HG03095 (cell line): Measurements from ENCODE around the gene TRAF7.
"Not testable (repeated sequence)": the region's sequence is repeated elsewhere in the genome, so short reads cannot be mapped to it uniquely, and the experiment has no call there.

Experiments
- ATAC-seq: cut with Tn5 transposase; IDR thresholded peaks from one replicate; pipeline ENCODE4 v1.9.1; 2021; ENCODE audit warnings: moderate library complexity; ENCODE audit not compliant: unreplicated experiment

TRAF7 gene

DNA sequence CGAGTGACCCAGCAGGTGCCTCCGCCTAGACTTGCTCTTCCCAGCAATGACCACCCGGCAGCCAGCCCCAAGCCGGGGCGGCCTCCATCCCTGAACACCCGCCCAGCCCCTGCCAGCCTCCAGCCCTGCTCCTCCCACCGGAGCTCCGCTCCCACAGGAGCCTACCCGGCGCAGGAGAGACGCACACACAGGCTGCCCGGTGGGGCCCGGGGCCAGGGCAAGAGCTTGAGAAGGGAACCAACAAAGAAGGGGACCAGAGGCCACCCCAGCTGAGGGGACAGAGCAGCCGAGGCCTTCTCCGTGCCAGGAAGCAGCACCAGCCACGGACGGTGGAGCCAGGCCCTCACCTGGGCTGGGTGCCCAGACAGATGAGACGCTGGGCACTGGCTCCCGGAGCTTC is 33.7 kb upstream of the TRAF7 start:
- no peak for ATAC-seq

- no peak for ATAC-seq
Observed at GRCh38 chr16:2122429-2122828, 33.2 kb upstream of the TRAF7 start.

DNA sequence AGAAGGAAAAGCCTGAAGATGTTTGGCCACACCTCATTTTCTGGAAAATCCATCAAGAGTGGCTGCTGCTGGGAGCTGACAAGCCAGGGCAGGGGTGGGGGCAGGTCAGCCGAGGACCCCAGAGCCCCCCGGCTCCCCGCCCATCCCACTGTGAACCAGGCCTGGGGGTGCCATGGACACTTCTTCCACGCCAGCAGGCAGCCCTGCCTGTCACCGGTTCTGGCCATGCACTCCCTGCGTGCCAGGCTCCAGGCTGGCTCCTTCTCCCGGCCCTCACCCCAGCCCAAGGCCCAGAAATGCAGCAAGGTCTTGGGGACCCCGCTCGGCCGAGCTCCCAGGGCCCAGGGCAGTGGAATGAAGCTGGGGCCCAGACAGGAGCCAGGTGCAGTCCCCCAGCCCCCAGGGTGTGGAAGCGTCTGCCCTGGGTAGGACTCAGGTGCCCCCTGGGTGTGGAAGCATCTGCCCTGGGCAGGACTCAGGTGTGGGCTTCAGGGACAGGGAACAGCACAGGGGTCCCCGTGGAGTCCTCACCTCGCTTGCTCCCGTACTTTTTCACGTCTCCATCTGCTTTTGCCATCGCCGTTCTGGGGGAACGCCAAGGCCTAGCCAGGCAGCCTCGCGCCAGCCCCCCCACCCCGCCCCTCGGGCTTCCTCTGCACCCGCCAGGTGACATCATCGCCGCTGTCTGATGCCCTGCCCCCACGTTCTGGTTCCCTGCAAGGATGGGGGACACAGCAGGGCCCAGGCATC is 32.5 kb upstream of the TRAF7 start:
- ATAC-seq = not testable (repeated sequence)

DNA sequence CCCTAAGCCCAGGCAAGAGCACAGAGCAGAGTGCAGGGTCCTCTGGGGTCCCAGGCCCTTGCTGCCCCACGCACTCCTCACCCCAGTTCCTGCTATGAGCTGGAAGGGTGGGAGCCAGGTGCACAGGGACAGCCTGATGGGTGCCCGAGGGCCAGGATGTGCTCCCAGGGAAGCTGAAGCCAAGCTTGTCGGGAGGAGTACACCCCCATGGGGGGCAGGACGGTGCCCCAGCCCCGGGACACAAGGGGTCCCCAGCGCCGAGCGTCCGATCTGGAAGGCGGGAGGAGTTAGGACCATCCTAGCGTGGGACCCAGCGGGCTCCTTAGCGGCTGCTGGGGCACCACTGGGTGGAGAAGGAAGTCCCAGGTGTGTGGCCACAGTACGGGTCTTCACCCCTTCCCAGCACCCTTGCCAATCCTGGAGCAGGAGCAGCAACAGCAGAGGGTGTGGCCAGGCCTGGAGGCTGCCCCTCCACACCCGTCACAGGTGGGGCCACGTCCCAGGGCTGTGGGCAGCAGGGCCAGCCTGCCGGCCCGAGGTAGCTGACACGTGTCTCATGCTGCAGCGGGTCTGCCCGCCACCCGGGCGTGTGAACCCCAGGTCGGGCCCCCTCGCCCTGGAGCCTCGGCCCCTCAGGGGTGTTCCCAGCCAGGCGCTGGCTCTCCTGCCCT is 31.7 kb upstream of the TRAF7 start:
- ATAC-seq = not testable (repeated sequence)

DNA sequence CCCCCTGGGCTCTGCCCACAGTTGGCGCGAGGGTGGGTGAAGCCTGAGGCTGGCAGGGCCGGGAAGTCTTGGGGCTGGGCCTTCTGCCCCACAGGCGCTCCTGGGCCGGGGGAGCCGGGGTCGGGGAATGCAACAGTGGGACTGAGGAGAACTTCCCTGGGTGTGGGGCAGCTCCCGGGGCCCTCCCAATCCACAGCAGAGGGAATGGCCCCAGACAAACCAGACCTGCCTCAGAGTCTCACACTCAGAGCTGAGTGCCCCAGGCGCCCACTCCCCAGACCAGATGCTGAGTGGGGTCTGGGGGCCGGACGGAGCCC is 31.2 kb upstream of the TRAF7 start:
- ATAC-seq = not testable (repeated sequence)

DNA sequence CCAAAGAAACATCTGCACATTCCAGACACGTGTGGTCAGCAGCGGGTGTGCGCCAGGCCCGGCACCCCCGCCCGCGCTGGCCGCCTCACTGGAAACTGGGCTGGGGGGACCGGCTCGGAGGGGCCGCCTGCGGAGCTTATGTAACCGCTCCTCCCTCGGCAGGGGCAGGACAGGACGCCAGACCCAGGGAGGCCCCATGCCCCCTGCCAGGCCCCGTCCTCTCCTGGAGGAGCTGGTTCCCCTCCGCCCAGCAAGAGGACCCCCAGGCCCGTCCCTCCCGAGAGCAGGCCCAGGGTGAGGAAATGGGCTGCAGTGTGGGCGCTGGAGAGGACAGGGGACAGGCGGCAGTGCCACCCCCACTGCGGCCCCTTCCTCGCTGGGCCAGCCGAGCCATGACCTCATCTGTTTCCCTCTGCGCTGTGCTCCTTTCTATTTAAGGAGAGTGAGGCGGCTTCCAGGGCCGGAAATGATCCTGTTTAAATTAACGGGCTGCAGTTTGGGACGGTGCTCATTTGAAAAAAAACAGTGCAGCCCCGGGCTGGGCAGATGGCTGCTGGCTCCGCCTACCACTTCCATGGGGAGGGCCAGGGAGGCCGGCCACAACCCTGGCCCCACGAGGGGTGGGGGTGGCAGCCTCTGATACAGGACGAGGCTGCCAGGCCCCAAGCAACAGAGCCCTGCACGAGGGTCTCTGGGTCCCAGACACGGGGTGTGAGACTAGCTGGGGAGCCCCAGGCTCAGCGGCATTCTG is 30.7 kb upstream of the TRAF7 start:
- not testable (repeated sequence) for ATAC-seq

DNA sequence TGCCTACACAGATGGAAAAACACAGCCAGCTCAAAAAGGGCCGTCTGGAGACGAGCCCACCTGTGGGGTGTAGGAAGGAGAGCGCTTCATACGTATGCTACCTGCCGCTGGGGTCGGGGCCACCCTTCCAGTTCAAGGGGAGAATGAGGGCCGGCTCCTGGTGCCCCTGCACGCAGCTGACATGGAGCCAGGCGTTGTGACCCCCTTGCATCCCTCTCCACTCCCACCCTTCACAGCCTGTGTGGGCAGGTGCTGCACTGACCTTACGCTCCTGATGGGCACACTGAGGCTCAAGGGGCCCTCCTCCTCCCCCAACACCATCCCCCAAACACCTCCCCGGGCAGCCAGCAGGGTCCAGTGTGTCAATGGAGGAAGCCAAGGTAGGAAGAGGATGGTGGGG is 30.0 kb upstream of the TRAF7 start:
- ATAC-seq = not testable (repeated sequence)

DNA sequence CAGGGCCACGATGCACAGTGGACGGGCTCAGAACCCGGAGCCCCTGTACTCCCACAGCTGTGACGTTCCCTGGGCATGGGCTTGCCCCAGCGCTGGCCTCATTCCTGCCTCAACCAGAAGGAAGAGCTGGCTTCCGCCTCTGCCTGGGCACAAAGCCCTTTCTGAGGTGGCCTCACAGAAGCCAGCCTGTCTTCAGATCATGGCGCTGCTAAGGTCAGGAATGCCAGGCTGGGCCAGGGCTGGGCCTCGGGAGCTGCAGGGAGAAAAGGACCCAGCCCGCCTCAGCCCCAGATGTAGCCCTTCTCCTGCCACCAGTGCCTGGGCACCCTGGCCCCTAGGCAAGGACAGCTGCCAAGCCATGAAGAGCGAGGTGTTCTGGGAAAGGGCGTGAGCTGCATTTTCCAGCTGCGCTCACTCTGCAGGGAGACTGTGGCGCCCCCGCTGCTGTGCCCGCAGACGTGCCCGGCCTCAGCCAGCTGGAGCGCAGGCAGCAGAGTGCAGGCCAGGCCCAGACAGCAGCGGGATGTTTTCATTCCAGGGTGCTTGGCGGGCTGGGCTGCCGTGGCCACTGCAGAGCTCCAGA is 29.3 kb upstream of the TRAF7 start:
- ATAC-seq = not testable (repeated sequence)

GRCh38 chr16:2126928-2127556 is 28.5 kb upstream of the TRAF7 start:
- ATAC-seq = not testable (repeated sequence)

DNA sequence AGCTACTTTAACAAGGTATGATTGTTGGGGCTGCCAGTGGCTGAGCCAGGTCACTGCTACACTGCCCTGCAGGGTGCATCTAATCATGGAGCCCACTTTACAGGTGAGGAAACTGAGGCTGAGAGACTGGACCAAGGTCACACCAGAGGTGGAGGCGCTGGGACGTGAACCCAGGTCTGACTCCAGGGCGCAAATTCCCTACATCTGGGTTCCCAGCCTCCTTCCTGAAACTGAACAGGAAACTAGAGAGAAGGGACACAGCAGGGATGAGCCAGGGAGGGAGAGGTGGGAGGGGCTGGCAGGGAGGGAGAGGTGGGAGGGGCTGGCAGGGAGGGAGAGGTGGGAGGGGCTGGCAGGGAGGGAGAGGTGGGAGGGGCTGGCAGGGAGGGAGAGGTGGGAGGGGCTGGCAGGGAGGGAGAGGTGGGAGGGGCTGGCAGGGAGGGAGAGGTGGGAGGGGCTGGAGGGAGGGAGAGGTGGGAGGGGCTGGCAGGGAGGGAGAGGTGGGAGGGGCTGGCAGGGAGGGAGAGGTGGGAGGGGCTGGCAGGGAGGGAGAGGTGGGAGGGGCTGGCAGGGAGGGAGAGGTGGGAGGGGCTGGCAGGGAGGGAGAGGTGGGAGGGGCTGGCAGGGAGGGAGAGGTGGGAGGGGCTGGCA is 27.8 kb upstream of the TRAF7 start:
- ATAC-seq = not testable (repeated sequence)

DNA sequence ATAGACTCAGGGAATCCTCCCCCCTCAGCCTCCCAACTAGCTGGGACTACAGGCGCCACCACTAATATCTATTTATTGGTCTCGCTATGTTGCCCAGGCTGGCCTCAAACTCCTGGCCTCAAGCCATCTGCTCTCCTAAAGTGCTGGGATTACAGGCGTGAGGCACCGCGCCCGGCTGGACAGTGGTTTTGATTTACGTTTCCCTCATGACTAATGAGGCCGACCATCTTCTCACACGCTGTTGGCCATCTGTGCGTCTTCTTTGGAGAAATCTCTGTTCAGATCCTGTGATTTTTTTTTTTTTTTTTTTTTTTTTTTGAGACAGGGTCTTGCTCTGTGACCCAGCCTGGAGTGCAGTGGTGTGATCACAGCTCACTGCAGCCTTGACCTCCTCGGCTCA is 26.3 kb upstream of the TRAF7 start:
- not testable (repeated sequence) for ATAC-seq

GRCh38 chr16:2129890-2130447 is 25.6 kb upstream of the TRAF7 start:
- not testable (repeated sequence) for ATAC-seq

- not testable (repeated sequence) for ATAC-seq
Observed at GRCh38 chr16:2133797-2134196, 21.8 kb upstream of the TRAF7 start.

GRCh38 chr16:2135071-2135470 is 20.5 kb upstream of the TRAF7 start:
- not testable (repeated sequence) for ATAC-seq

- ATAC-seq = not testable (repeated sequence)
Observed at GRCh38 chr16:2135770-2136490, 19.7 kb upstream of the TRAF7 start, which contains the start of gene PKD1. Gene PKD1, minus strand, starts transcription at chr16:2135898. Its CDS starts 209 bp downstream, at chr16:2135689.

DNA sequence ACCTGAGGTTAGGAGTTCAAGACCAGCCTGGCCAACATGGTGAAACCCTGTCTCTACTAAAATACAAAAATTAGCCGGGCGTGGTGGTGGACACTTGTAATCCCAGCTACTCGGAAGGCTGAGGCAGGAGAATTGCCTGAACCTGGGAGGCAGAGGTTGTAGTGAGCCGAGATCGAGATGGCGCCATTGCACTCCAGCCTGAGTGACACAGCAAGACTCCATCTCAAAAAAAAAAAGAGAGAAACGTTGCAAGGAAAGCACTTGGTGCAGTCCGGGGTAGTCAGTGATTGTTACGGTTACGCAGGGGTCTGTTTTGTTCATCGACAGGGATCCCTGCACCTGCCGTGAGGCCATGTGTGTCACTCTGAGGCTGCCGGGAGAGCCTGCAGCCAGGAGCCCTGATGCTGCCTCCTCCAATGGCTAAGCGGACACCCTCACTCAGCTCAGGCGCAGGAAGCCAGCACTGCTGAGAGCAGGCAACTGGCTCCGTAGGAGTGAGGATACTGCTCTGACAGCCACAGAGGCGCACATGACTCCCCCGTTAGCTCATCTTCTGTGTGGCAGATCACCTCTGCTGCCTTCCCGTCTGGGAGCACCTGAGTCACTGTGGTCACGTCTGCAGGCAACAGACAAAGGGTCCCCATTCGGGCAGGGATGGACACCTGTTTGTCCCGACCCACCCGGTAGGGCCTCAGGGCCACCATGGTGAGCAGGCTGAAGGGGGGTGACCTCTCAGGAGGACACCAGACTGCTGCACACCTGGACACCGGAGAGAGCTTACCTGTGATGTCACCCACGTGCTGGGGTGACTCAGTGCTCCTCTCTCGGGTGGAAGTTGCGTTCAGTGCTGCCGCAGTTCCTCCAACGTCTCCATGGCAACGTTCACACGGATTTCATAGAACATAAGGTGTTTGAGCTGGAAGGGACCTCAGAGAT is 12.4 kb upstream of the TRAF7 start:
- ATAC-seq = no peak

- ATAC-seq = no peak
Observed at GRCh38 chr16:2143878-2144485, 11.6 kb upstream of the TRAF7 start.

DNA sequence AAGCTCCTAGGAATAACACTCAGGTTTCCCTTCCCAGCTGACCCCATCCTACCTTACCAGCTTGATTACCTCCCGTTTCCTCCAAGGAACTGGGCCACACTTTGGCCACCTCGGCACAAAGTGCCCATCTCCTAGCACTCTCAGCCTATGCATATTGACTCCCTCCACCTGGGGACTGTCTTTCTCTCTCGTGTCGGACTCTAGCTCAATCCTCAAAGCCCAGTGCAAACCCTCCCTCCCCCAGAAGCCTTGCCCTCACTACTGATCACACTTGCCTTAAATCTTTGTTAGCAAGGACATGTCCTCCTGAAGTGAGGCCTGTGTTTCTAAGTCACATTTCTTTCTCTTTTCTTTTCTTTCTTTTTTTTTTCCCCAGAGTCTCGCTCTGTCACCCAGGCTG is 9.7 kb upstream of the TRAF7 start:
- ATAC-seq = no peak
